ENCODE results near the gene ITGBL1.
A peak's percentile ranks its signal among the peaks of the same experiment; 100 is the strongest.

Gene ITGBL1

DNA sequence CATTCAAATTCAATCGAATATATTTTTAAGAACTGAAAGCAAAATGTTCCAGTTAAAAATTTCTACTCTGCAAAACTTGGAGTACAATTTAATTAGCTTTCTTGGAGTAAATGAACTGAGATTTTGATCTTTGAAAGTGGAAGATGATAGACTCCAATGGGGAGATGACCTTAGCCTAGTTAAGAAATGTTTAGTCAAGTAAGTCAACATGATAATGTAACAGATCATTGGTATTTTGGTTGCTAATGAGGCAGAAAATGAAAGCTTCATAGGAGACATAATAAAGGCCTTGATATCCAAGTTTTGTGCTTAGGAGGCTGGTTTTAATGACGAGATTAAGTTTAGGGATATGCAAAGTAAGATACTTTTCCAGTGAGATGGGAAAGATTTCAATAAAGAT is 181.7 kb downstream of the ITGBL1 start:
- DNase-seq = no peak

- no peak for DNase-seq
Measured at GRCh38 chr13:101639711-101640110, 187.2 kb downstream of the ITGBL1 start.

GRCh38 chr13:101640788-101641400 is 188.4 kb downstream of the ITGBL1 start:
- no peak for DNase-seq

DNA sequence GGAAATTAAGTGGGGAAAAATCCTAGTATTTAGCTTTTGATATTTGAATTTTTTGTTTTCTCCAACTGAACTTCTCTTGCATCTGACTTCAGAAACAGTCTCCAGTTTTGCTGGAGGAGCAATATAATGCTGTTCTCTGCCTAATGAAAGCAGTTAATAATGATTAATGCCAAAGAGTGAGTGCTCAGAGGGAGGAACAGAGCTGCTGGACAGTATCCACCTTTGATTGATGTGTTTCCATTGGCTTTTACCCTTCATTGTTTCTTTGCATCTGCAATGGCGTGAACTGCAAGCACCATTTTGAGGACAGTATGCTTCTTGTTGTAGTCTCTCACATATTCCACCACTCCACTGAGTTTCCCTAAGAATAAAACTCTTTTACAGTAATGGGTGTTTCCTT is 193.4 kb downstream of the ITGBL1 start:
- DNase-seq = no peak

- DNase-seq = no peak
Measured at GRCh38 chr13:101647760-101648159, 195.3 kb downstream of the ITGBL1 start.

DNA sequence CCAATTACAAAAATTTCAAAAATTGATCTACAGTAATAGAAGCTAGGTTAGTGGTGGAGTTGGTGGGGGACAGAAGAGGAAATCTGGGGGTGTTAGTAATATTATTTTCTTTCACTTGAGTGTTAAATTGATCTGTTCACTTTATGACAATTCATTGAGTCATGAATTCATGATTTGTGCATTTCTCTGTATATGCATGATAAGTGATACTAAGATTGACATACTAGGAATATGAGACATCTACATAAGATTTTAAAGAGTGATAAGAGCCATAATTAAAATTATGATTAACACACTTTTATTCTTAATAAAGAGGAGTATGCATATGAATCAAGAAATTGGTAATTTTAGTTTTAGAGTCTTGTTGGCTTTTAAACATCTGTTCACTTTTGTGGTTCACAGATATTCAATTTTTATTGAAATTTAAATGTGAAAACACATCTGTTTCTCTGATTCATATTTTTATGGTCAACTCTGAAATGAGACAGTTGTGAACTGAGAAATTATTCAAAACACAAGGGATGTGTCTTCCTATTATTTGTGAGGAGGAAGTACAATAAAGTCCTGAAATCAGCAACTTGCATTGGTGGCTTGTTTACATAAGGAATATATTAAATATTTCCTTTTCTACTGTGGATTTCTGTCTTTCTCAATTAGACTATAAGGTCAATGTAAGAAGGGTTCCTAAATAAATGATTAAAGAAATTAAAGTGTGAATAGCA is 196.5 kb downstream of the ITGBL1 start:
- DNase-seq = no peak

DNA sequence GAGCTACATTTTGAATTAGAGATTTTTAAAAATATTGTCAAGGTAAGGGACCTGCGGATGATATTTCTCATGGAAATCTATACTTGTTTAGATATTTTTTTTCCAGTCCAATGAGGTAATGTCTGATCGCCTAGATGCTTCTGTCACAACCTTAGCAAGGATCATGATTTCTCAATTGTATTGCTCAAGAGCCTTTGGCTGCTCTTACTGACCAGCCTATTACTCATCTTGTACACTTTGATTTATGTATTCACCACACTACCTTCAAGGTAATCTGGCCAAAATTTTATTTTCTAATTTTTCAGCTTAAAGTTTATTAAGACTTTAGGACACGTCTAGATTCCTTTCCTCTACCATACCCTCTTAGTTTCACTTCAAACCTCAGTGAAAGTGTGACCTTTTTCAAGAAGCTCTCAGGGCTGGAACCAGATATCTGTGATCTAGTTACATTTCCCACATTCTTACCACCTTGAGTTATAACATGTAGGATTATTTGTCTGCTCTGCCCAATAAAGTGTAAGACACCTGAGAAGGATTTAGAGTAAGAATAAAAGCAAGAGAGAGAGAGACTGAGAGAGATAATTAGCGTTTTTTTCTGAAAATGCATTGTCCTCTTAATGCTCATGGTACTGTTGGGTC is 197.1 kb downstream of the ITGBL1 start:
- no peak for DNase-seq

- no peak for DNase-seq
Measured at GRCh38 chr13:101654883-101655282, 202.4 kb downstream of the ITGBL1 start.

GRCh38 chr13:101655435-101655834 is 203.0 kb downstream of the ITGBL1 start:
- DNase-seq = no peak

GRCh38 chr13:101660711-101661110 is 208.2 kb downstream of the ITGBL1 start:
- no peak for DNase-seq

DNA sequence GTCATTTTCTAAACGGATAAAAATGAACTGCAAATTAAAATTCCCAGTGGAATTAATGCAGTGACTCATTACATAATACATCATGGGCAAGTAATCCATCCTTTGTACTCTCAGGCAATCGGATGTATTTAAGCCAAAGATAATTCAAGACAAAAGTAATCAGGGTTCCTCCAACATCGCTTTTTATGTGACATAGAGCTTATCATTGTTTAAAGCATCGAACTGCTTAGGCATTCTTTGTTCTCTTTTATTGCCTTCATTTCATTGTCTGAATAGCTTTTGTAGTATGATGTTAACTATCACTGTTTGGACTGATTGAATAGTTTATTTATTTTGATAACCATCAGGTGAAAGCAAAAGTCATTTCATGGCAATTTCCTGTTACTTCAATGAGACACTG is 209.4 kb downstream of the ITGBL1 start:
- no peak for DNase-seq

GRCh38 chr13:101673360-101674105 is 221.1 kb downstream of the ITGBL1 start:
- no peak for DNase-seq

- DNase-seq = no peak
Measured at GRCh38 chr13:101681834-101682233, 229.4 kb downstream of the ITGBL1 start.

GRCh38 chr13:101686003-101686402 is 233.5 kb downstream of the ITGBL1 start:
- no peak for DNase-seq

DNA sequence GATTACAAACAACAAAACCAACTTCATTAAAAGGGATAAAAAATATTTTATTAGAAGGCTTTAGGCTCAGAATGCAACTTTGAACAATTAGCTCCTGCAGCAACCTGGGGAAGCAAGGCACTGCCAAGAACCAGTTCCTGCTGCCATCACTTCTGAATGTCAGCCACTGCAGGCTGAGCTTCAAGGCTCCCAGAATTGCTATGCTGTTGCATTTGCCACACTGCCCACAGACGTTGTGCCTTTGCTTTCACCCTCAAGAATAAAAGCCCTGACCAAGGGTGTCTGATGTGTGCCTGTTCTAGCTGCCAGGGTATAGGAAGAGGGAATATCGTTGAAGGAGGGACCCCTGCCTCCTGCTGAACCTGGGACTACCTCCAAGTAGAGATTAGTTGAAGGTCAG is 238.4 kb downstream of the ITGBL1 start:
- peak; percentile 31 to 71 for DNase-seq

DNA sequence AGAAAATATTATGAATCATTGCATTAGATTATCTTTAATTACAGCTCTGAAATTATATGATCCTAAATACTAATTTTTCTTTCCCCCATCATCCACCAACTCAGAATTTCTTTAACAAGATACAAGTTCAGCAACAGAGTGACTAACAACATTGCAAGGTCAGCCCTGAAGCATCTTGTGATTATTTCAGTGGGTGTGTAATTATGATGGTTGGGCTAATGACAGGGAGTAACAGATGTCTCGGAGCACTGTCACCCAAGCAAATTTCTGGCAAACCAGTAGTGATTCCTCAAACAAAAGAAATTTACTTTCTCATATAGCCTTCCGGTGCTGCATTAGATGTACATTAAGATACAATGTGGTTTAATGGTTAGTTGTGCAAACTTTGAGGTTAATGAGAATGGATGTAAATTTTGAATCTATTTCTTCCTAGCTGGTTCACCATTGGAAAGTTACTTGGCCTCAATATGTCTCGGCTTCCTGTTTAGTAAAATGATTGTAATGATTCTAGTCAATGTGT is 238.9 kb downstream of the ITGBL1 start:
- peak in 1 of 2 experiments; percentile 71 for DNase-seq

DNA sequence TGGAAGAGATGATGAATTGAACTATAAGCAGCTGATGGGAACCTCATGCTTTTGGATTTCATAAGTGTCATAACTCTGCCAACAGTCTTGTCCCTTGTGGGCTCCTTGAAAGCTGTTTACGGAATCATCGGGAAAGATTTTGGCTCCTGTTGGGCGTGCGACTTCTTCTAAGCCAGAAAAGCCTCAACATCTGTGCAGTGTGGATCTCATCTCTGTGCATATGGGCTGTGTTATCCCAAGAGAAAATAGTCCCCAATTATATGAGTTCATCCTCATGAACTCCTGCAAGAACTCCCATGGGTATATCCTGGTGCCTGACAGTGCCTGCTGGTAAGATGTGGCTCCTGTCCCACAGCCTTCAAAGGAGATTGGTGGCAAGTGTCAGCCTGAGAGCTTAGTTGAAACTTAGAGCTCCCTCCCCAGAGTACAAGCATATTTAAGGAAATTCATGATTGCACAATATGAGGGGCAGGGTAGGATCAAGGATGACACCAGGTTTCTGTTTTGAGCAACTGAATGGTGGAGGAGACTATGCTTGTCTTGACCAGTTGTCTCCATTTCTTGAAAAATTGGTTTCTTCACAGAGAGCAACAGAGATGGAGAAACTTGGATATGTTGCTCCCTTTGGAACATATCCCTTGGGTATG is 243.5 kb downstream of the ITGBL1 start:
- DNase-seq = peak; percentile 65 to 90

DNA sequence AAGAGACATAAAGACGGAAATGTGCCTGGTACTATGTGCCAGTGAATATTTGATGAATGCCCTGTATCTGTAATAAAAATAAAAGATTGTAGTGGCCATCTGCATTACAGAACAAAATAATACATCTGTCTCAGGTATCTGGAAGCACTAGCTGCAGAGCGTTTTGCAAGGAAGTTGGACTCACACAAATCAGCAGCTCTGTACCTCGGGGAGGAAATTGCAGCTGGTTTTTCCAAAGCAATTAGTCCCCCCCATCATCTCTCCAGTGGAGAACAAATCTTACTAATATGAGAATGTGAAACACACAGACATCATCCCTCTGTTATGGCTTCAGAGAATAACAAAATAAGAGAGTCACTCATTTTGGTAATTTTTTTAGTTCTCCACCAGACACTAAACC is 245.3 kb downstream of the ITGBL1 start:
- no peak for DNase-seq

DNA sequence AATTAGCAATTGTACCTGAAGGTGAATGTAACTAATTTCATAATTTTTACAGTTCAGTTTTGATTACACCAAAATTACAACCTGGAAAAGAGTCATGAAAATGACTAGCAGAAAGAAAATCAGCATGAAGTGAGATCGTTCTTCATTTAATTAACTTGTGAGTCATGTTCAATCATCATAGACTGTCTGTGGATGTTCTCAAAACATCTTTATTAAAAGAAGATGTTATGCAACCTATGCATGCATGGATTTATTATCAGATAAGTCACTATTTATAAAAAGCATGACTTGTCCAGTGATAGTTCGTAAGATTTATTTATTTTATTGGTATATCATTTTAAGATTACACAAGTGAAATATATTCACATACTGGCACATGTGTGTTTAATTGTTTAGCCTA is 245.9 kb downstream of the ITGBL1 start:
- DNase-seq = no peak

DNA sequence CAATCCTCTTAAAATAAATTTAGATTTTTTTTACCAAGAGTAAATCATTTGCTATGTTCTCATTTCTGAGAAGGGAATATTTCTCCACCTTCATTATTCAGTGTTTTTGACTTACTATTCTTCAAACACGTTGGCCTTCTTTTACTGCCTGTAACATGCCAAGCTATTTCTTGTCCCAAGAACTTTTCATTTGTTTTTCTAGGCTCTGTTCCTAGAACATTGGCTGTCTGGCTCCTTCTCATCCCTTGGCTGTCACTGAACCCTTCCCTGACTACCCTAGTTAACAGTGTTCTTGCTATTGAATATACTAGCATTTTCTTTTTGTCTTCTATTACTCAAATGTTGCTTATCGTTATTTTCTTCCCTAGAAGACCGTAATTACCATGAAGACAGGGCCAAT is 248.1 kb downstream of the ITGBL1 start:
- DNase-seq = peak in 1 of 2 experiments; percentile 48

GRCh38 chr13:101703081-101703480 is 250.6 kb downstream of the ITGBL1 start:
- DNase-seq = no peak

- DNase-seq = no peak
Measured at GRCh38 chr13:101703838-101704237, 251.4 kb downstream of the ITGBL1 start.

GRCh38 chr13:101706651-101707050 is 254.2 kb downstream of the ITGBL1 start:
- DNase-seq = peak; percentile 25 to 76

All from NCI-H446 (cell line).